Measurements from ENCODE around the gene NME2. TPM values are rescaled to one million over a fixed set of nuclear protein-coding genes. Genes with fewer than 3 reads are reported as not detected.

NME2 gene
- total and polyA plus RNA-seq, 10 of the 15 experiments (the other 5 are each of a cell fraction or from before 2014, with no cell fraction given), result 497 to 1,030 (median 786) TPM

DNA sequence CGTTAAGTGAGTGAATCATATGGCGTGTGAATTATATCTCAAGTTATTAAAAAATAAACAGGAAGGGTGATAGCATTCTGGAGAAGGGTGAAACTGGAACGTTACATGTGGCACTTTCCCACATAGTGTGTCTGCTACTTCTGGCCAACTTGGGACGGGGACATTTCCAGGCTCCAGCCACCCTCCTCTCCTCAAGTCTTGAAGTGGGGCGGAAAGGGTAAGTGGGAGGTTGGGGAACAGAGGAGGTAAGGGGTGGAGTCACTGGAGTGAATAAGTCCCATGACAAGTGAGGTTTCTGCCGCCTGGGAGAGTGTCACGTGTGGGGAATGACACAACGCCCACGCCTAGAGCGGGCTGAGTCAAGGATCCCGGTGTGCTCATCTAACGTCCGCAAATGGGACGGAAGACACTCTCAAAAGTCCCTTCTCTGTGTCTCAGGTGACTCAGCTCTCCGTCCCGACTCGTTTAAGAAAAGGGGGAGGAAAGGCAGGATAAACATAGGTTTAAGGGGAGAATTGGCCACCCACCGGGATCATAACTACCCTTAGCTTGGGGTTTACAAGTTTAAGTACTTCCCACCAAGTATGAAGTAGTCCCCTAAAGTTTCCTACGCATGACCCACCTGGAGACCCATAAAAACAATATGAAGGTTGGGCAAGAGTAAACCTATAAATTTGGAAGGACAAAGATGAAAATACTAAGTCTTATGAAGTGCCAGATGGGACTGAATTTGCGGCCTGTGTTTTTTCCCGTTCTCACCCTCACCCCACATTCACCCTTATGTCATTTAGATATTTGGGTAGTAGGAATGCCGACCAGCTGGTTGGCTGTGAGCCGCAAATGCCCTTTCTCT lies 44.4 kb upstream of the NME2 start (continued):
- TF ChIP-seq FOXM1 (IDR thresholded peaks at IDR 0.05; ENCODE audit: low read depth, low read length), result no peak
- TF ChIP-seq ETV6 (conservative IDR thresholded peaks at IDR 0.05 in 1 of 2, IDR thresholded peaks at IDR 0.05 in 1 of 2; ENCODE audit: borderline replicate concordance in 1 of 2, low read depth in 1 of 2), result 0 out of 4 replicates have a peak, but pooled peaks of 1 of the 2 experiments have one; percentile 14
- no peak for TF ChIP-seq RCOR1 (conservative IDR thresholded peaks at IDR 0.05; ENCODE audit: low read depth, low read length)
- no peak for TF ChIP-seq SMARCA5 (IDR thresholded peaks at IDR 0.05)
- no peak for TF ChIP-seq HDAC2 (IDR thresholded peaks at IDR 0.05)
- TF ChIP-seq, protein P1, sequence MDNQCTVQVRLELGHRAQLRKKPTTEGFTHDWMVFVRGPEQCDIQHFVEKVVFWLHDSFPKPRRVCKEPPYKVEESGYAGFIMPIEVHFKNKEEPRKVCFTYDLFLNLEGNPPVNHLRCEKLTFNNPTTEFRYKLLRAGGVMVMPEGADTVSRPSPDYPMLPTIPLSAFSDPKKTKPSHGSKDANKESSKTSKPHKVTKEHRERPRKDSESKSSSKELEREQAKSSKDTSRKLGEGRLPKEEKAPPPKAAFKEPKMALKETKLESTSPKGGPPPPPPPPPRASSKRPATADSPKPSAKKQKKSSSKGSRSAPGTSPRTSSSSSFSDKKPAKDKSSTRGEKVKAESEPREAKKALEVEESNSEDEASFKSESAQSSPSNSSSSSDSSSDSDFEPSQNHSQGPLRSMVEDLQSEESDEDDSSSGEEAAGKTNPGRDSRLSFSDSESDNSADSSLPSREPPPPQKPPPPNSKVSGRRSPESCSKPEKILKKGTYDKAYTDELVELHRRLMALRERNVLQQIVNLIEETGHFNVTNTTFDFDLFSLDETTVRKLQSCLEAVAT (IDR thresholded peaks at IDR 0.05), result no peak
- TF ChIP-seq EED (IDR thresholded peaks at IDR 0.05; ENCODE audit: low read depth), result peak; percentile 89
- TF ChIP-seq CHD2 (IDR thresholded peaks at IDR 0.05; ENCODE audit: borderline replicate concordance, low read depth, low read length), result 0 out of 2 replicates have a peak, but pooled peaks have one; percentile 30
- TF ChIP-seq, protein P2, sequence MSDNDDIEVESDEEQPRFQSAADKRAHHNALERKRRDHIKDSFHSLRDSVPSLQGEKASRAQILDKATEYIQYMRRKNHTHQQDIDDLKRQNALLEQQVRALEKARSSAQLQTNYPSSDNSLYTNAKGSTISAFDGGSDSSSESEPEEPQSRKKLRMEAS (IDR thresholded peaks at IDR 0.05; ENCODE audit: low read depth, low read length), result peak; percentile 89
- no peak for TF ChIP-seq HDAC6 (IDR thresholded peaks at IDR 0.05; ENCODE audit: unreplicated experiment)
- TF ChIP-seq ZZZ3 (IDR thresholded peaks at IDR 0.05; ENCODE audit: control insufficient read depth, insufficient read length, low read depth), result no peak
- no peak for TF ChIP-seq E2F8 (IDR thresholded peaks at IDR 0.05; ENCODE audit: low read depth, partially characterized antibody)
- TF ChIP-seq TARDBP (IDR thresholded peaks at IDR 0.05; ENCODE audit: borderline replicate concordance), result no peak
- TF ChIP-seq LARP7 (IDR thresholded peaks at IDR 0.05), result no peak
- peak; percentile 31 for TF ChIP-seq SMAD1 (IDR thresholded peaks at IDR 0.05; ENCODE audit: low read depth, partially characterized antibody)
- peak; percentile 71 for TF ChIP-seq POLR2A (IDR thresholded peaks at IDR 0.05; ENCODE audit: low read depth, low read length)
- TF ChIP-seq KAT2A (conservative IDR thresholded peaks at IDR 0.05; ENCODE audit: control insufficient read depth, low read depth, low read length), result no peak
- TF ChIP-seq, protein P3, sequence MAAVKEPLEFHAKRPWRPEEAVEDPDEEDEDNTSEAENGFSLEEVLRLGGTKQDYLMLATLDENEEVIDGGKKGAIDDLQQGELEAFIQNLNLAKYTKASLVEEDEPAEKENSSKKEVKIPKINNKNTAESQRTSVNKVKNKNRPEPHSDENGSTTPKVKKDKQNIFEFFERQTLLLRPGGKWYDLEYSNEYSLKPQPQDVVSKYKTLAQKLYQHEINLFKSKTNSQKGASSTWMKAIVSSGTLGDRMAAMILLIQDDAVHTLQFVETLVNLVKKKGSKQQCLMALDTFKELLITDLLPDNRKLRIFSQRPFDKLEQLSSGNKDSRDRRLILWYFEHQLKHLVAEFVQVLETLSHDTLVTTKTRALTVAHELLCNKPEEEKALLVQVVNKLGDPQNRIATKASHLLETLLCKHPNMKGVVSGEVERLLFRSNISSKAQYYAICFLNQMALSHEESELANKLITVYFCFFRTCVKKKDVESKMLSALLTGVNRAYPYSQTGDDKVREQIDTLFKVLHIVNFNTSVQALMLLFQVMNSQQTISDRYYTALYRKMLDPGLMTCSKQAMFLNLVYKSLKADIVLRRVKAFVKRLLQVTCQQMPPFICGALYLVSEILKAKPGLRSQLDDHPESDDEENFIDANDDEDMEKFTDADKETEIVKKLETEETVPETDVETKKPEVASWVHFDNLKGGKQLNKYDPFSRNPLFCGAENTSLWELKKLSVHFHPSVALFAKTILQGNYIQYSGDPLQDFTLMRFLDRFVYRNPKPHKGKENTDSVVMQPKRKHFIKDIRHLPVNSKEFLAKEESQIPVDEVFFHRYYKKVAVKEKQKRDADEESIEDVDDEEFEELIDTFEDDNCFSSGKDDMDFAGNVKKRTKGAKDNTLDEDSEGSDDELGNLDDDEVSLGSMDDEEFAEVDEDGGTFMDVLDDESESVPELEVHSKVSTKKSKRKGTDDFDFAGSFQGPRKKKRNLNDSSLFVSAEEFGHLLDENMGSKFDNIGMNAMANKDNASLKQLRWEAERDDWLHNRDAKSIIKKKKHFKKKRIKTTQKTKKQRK (IDR thresholded peaks at IDR 0.05; ENCODE audit: low read depth, low read length), result no peak
- peak; percentile 90 for TF ChIP-seq USF1 (IDR thresholded peaks at IDR 0.05; ENCODE audit: borderline replicate concordance, extremely low read length, insufficient read depth, low read depth, low read length)
- TF ChIP-seq MEF2B (IDR thresholded peaks at IDR 0.05; ENCODE audit: partially characterized antibody, poor library complexity, severe bottlenecking), result no peak
- TF ChIP-seq POLR2AphosphoS5 (IDR thresholded peaks at IDR 0.05; ENCODE audit: low read length), result peak; percentile 89

All from GM12878 (cell line).